Prostate gland (tissue), 2 donors: Measurements from ENCODE around the gene ZDHHC15.
"Not testable (repeated sequence)": the region's sequence is repeated elsewhere in the genome, so short reads cannot be mapped to it uniquely, and the experiment has no call there.

Experiments
- CTCF ChIP-seq, 4 experiments: fragments of 200-600 bp in 2 of 4; fragments of 450-650 bp in 2 of 4; sonication (generic) in 2 of 4; IDR thresholded peaks; 1 replicate in 3 of 4; 2 replicates in 1 of 4; pipeline ENCODE4 v1.5.1; 2016 to 2019; ENCODE audit warnings: antibody characterized with exemption in 4 of 4, mild to moderate bottlenecking in 2 of 4, moderate library complexity in 2 of 4
- POLR2A ChIP-seq: fragments of 450-650 bp; IDR thresholded peaks from one replicate; pipeline ENCODE4 v1.6.1; 2016; ENCODE audit warnings: antibody characterized with exemption, mild to moderate bottlenecking
- POLR2AphosphoS5 ChIP-seq: sonication (generic); formaldehyde crosslinking; IDR thresholded peaks from one replicate; pipeline ENCODE4 v1.6.1; 2017; ENCODE audit warnings: antibody characterized with exemption

- not testable (repeated sequence) for TF ChIP-seq CTCF (IDR thresholded peaks at IDR 0.05); POLR2A; POLR2AphosphoS5
These were observed 61.1 kb downstream of the ZDHHC15 start for GRCh38 chrX:75461780-75462179.
